CD14-positive monocyte (primary cell): ENCODE data around the gene DDC. TPM values are rescaled to one million over a fixed set of nuclear protein-coding genes. Genes with fewer than 3 reads are reported as not detected.

Source experiments
- DNase-seq, 3 donors: peaks; one replicate each; pipeline ENCODE4 v3.0.0-alpha.2; 2011 to 2022
- H2AFZ ChIP-seq: 2 replicates; pipeline ENCODE4 v1.6.0; 2012; ENCODE audit warnings: mild to moderate bottlenecking, low read depth, low read length, inconsistent platforms; ENCODE audit not compliant: insufficient read depth, poor library complexity, severe bottlenecking
- H3K27ac ChIP-seq, 2 donors: 1 replicate in 1 of 2; 2 replicates in 1 of 2; pipeline ENCODE4 v1.5.1; 2012 to 2013; ENCODE audit warnings: low read length in 2 of 2, control low read depth in 1 of 2, inconsistent platforms in 1 of 2, low read depth in 1 of 2, mild to moderate bottlenecking in 1 of 2
- H3K27me3 ChIP-seq, 2 donors: one replicate each; pipeline versions ENCODE4 v1.6.0 to v1.6.1; 2011 to 2013; ENCODE audit warnings: low read length in 2 of 2; ENCODE audit not compliant: control insufficient read depth in 2 of 2, insufficient read depth in 2 of 2
- H3K36me3 ChIP-seq, 2 donors: replicated peaks in 1 of 2; 1 replicate in 1 of 2; 2 replicates in 1 of 2; pipeline versions ENCODE4 v1.5.1 to v1.6.1; 2012 to 2013; ENCODE audit warnings: low read length in 2 of 2, control low read depth in 1 of 2, inconsistent platforms in 1 of 2, mild to moderate bottlenecking in 1 of 2; ENCODE audit not compliant: insufficient read depth in 2 of 2, control insufficient read depth in 1 of 2
- H3K4me1 ChIP-seq, 2 donors: 1 replicate in 1 of 2; 2 replicates in 1 of 2; pipeline versions ENCODE4 v1.5.1 to v1.6.1; 2012 to 2013; ENCODE audit warnings: low read length in 2 of 2, control low read depth in 1 of 2, inconsistent platforms in 1 of 2, mild to moderate bottlenecking in 1 of 2, moderate library complexity in 1 of 2; ENCODE audit not compliant: insufficient read depth in 2 of 2, control insufficient read depth in 1 of 2
- H3K4me2 ChIP-seq: replicated peaks from 2 replicates; pipeline ENCODE3; 2012; ENCODE audit warnings: low read length, moderate library complexity, mild to moderate bottlenecking; ENCODE audit not compliant: poor library complexity, severe bottlenecking; ENCODE audit errors: extremely low read depth
- H3K4me3 ChIP-seq, 3 experiments: fragments of 200-600 bp in 1 of 3; sonication (generic) in 1 of 3; replicated peaks in 1 of 3; 1 replicate in 2 of 3; 2 replicates in 1 of 3; pipeline ENCODE4 v1.5.1; 2011 to 2013; ENCODE audit warnings: low read length in 3 of 3, mild to moderate bottlenecking in 3 of 3, control low read depth in 2 of 3, low read depth in 2 of 3, inconsistent platforms in 1 of 3, moderate library complexity in 1 of 3
- H3K79me2 ChIP-seq: 2 replicates; pipeline ENCODE4 v1.6.0; 2012; ENCODE audit warnings: mild to moderate bottlenecking, control low read depth, inconsistent platforms, low read length, moderate library complexity; ENCODE audit not compliant: insufficient read depth
- H3K9ac ChIP-seq: 2 replicates; pipeline ENCODE4 v1.6.0; 2017; ENCODE audit warnings: low read length, mild to moderate bottlenecking; ENCODE audit not compliant: insufficient read depth, poor library complexity, severe bottlenecking
- H3K9me3 ChIP-seq, 2 donors: replicated peaks in 1 of 2; 1 replicate in 1 of 2; 2 replicates in 1 of 2; pipeline versions ENCODE4 v1.5.1 to v1.6.1; 2012 to 2013; ENCODE audit warnings: low read length in 2 of 2, control low read depth in 1 of 2; ENCODE audit not compliant: control insufficient read depth in 1 of 2, insufficient read depth in 1 of 2
- H4K20me1 ChIP-seq: 2 replicates; pipeline ENCODE4 v1.6.0; 2012; ENCODE audit warnings: mild to moderate bottlenecking, low read length, control low read depth, moderate library complexity; ENCODE audit not compliant: insufficient read depth
- H3K27ac Mint-ChIP-seq, 7 donors: one replicate each; pipeline ENCODE4 v1.8.0; 2020; ENCODE audit warnings: mild to moderate bottlenecking in 7 of 7, mixed read lengths in 7 of 7, moderate library complexity in 6 of 7, inconsistent platforms in 2 of 7
- H3K27me3 Mint-ChIP-seq, 3 donors: one replicate each; pipeline ENCODE4 v1.8.0; 2021 to 2022; ENCODE audit warnings: low read depth in 3 of 3, mild to moderate bottlenecking in 3 of 3, mixed read lengths in 3 of 3, moderate library complexity in 3 of 3, inconsistent platforms in 1 of 3
- H3K36me3 Mint-ChIP-seq, 2 donors: one replicate each; pipeline ENCODE4 v1.8.0; 2020; ENCODE audit warnings: mixed read lengths in 2 of 2, inconsistent platforms in 1 of 2, mild to moderate bottlenecking in 1 of 2
- H3K4me1 Mint-ChIP-seq: one replicate; pipeline ENCODE4 v1.8.0; 2020; ENCODE audit warnings: mild to moderate bottlenecking, mixed read lengths
- H3K4me3 Mint-ChIP-seq, 2 donors: one replicate each; pipeline ENCODE4 v1.8.0; 2020; ENCODE audit warnings: mild to moderate bottlenecking in 2 of 2, mixed read lengths in 2 of 2, moderate library complexity in 1 of 2
- H3K9me3 Mint-ChIP-seq, 7 donors: one replicate each; pipeline ENCODE4 v1.8.0; 2020 to 2022; ENCODE audit warnings: mixed read lengths in 7 of 7, mild to moderate bottlenecking in 6 of 7, moderate library complexity in 6 of 7, inconsistent platforms in 2 of 7
- CTCF ChIP-seq: fragments of 200-600 bp; IDR thresholded peaks from one replicate; pipeline ENCODE4 v1.8.0; 2022; ENCODE audit warnings: antibody characterized with exemption, mild to moderate bottlenecking
- WGBS: methylation state at CpG from one replicate; pipeline ENCODE4 v1.1.5; 2013; ENCODE audit warnings: missing lambda C conversion rate; ENCODE audit not compliant: insufficient coverage; 5-methylcytosine and 5-hydroxymethylcytosine counted together
- intact Hi-C, 2 donors: fragments of 100-400 bp; cut with micrococcal nuclease; formaldehyde crosslinking; loops; one replicate each; pipeline versions ENCODE4 v1.15.0 to v1.15.1; 2023
- polyA plus RNA-seq, 3 donors: library from polyadenylated mRNA; depleted of rRNA in 1 of 3; unstranded in 2 of 3; stranded (reverse) in 1 of 3; fragments of 300-500 nt in 2 of 3; fragments of >200 nt in 1 of 3; fragmentation: Illumina TruSeq in 2 of 3; gene quantifications; 1 replicate in 2 of 3; 2 replicates in 1 of 3; pipeline ENCODE4 v1.2.3, GENCODE V29; 2012 to 2021

The DDC gene
- polyA plus RNA-seq, 3 donors: not detected

GRCh38 chr7:50431722-50432305 is 133.4 kb downstream of the DDC start:
- no peaks in the 10 kb centered on the region for H3K79me2 ChIP-seq
- no peak overlapping the region for H3K27ac Mint-ChIP-seq
- no peaks in the 10 kb centered on the region for H3K9me3 Mint-ChIP-seq

GRCh38 chr7:50431316-50431715 is 133.9 kb downstream of the DDC start:
- H3K36me3 ChIP-seq: no peaks in the 10 kb centered on the region
- H3K79me2 ChIP-seq: no peaks in the 10 kb centered on the region
- Mint-ChIP-seq H3K4me3 (no peak overlapping the region), H3K36me3 (no peaks in the 10 kb centered on the region), H3K27me3 (peaks cover 0 to 4% (median 2%) of the 10 kb centered on the region in 3 donors), H3K4me1 (peaks cover 6% of the 10 kb centered on the region), H3K27ac (no peak overlapping the region), H3K9me3 (no peaks in the 10 kb centered on the region)
- intact Hi-C loops: no loop called here
- no CpG with 5 or more reads among the region's 2 CpGs for WGBS
- no peaks in the 10 kb centered on the region for H3K27me3 ChIP-seq
- no peak overlapping the region for H3K27ac ChIP-seq
- no peak overlapping the region for H2AFZ ChIP-seq
- no peak for DNase-seq
- no peak overlapping the region for H3K4me3 ChIP-seq
- TF ChIP-seq CTCF: no peak
- peaks cover 7 to 9% of the 10 kb centered on the region in 2 donors for H3K4me1 ChIP-seq
- H3K4me2 ChIP-seq: no peak overlapping the region
- H3K9ac ChIP-seq: no peak overlapping the region
- no peaks in the 10 kb centered on the region for H4K20me1 ChIP-seq
- no peaks in the 10 kb centered on the region for H3K9me3 ChIP-seq

More at GRCh38 chr7:50431722-50432305, 133.4 kb downstream of the DDC start:
- Histone ChIP-seq H4K20me1 (no peaks in the 10 kb centered on the region), H3K9me3 (no peaks in the 10 kb centered on the region), H3K4me1 (peaks cover 9 to 14% of the 10 kb centered on the region in 2 donors), H3K27me3 (no peaks in the 10 kb centered on the region), H3K36me3 (no peaks in the 10 kb centered on the region), H3K27ac (no peak overlapping the region), H3K4me2 (no peak overlapping the region), H2AFZ (no peak overlapping the region), H3K4me3 (no peak overlapping the region), H3K9ac (no peak overlapping the region)
- no peak for TF ChIP-seq CTCF
- intact Hi-C loops: no loop called here
- WGBS: no CpG with 5 or more reads among the region's 4 CpGs
- DNase-seq: no peak
- Mint-ChIP-seq H3K36me3 (peaks cover 0 to 1% of the 10 kb centered on the region in 2 donors), H3K4me3 (no peak overlapping the region), H3K27me3 (peaks cover 0 to 4% (median 2%) of the 10 kb centered on the region in 3 donors), H3K4me1 (peaks cover 11% of the 10 kb centered on the region)
